Transverse colon (tissue), 4 donors: ENCODE results near the gene HOXC5. TPM values are rescaled to one million over a fixed set of nuclear protein-coding genes. Genes with fewer than 3 reads are reported as not detected.

ENCODE experiments used
- DNase-seq: peaks from one replicate; pipeline ENCODE4 v3.0.0-alpha.2; 2019
- H3K27ac ChIP-seq, 4 donors: fragments of 200-600 bp; sonication (generic); 2 replicates each; pipeline ENCODE4 v1.5.1; 2016 to 2018; ENCODE audit warnings: inconsistent platforms in 4 of 4
- H3K27me3 ChIP-seq: fragments of 200-600 bp; sonication (generic); 2 replicates; pipeline ENCODE4 v1.5.1; 2017; ENCODE audit warnings: inconsistent platforms
- H3K36me3 ChIP-seq, 4 donors: fragments of 200-600 bp; sonication (generic); 2 replicates each; pipeline ENCODE4 v1.5.1; 2017 to 2019; ENCODE audit warnings: inconsistent platforms in 4 of 4
- H3K4me1 ChIP-seq, 4 donors: fragments of 200-600 bp; sonication (generic); 2 replicates each; pipeline ENCODE4 v1.5.1; 2017 to 2020; ENCODE audit warnings: inconsistent platforms in 4 of 4
- H3K4me3 ChIP-seq, 4 donors: fragments of 200-600 bp; sonication (generic); 1 replicate in 1 of 4; 2 replicates in 3 of 4; pipeline versions ENCODE4 v1.5.1 to v1.6.1; 2017 to 2019; ENCODE audit warnings: inconsistent platforms in 4 of 4
- H3K9me3 ChIP-seq, 2 donors: fragments of 200-600 bp; sonication (generic); 2 replicates each; pipeline ENCODE4 v1.5.1; 2017 to 2019; ENCODE audit warnings: inconsistent platforms in 2 of 2
- EP300 ChIP-seq: sonication (generic); formaldehyde crosslinking; IDR thresholded peaks from one replicate; pipeline ENCODE4 v1.6.1; 2017; ENCODE audit warnings: antibody characterized with exemption, low read depth
- POLR2A ChIP-seq: fragments of 450-650 bp; IDR thresholded peaks from one replicate; pipeline ENCODE4 v1.6.1; 2016; ENCODE audit warnings: antibody characterized with exemption, mild to moderate bottlenecking, moderate library complexity
- POLR2AphosphoS5 ChIP-seq, 3 donors: sonication (generic); formaldehyde crosslinking; IDR thresholded peaks; one replicate each; pipeline ENCODE4 v1.6.1; 2016; ENCODE audit warnings: antibody characterized with exemption in 3 of 3
- WGBS, 2 donors: methylation state at CpG; one replicate each; pipeline ENCODE4 v1.1.5; 2018; ENCODE audit warnings: low coverage in 1 of 2; 5-methylcytosine and 5-hydroxymethylcytosine counted together
- in situ Hi-C, 4 donors: fragments of 200-750 bp; cut with MboI; loops; one replicate each; pipeline versions ENCODE4 v1.15.0 to v1.15.1; 2017; ENCODE audit warnings: low sequenced_read_pairs in 3 of 4, low pct_ligation_motif_present in 1 of 4, low pct_unique_long_range_greater_than_20kb in 1 of 4
- intact Hi-C: fragments of 100-400 bp; cut with DNase I; formaldehyde crosslinking; loops from one replicate; pipeline ENCODE4 v1.15.1; 2023; ENCODE audit warnings: low total_unique reads
- total RNA-seq, 4 donors: library from RNA; depleted of rRNA; stranded (reverse); fragments of >200 nt; gene quantifications; one replicate each; pipeline ENCODE4 v1.1.0, GENCODE V29; 2016
- TF ChIP-seq, protein P1 (sequence below), 5 experiments: fragments of 200-600 bp in 3 of 5; fragments of 450-650 bp in 2 of 5; sonication (generic) in 3 of 5; IDR thresholded peaks; 1 replicate in 2 of 5; 2 replicates in 3 of 5; pipeline ENCODE4 v1.5.1; 2016 to 2017; ENCODE audit warnings: antibody characterized with exemption in 5 of 5, inconsistent platforms in 3 of 5, mild to moderate bottlenecking in 2 of 5, moderate library complexity in 1 of 5

Gene HOXC5
- total RNA-seq, 4 donors from 2014 or later: 0.27 to 0.60 TPM; not detected in 2

- Histone ChIP-seq H3K9me3 (no peaks in the 10 kb centered on the region), H3K4me1 (peaks cover 16 to 29% (median 25%) of the 10 kb centered on the region in 4 donors), H3K27me3 (peaks cover 100% of the 10 kb centered on the region), H3K4me3 (no peak overlapping the region), H3K36me3 (no peaks in the 10 kb centered on the region), H3K27ac (no peak overlapping the region)
- DNase-seq: no peak
- in situ Hi-C loops: loop anchor here in 1 of 4 donors (25.0 kb wide), 1 partner anchor 204 kb away; no protein-coding TSS in a partner anchor
- TF ChIP-seq POLR2A: no peak
- no peak for TF ChIP-seq EP300
- TF ChIP-seq, protein P1, sequence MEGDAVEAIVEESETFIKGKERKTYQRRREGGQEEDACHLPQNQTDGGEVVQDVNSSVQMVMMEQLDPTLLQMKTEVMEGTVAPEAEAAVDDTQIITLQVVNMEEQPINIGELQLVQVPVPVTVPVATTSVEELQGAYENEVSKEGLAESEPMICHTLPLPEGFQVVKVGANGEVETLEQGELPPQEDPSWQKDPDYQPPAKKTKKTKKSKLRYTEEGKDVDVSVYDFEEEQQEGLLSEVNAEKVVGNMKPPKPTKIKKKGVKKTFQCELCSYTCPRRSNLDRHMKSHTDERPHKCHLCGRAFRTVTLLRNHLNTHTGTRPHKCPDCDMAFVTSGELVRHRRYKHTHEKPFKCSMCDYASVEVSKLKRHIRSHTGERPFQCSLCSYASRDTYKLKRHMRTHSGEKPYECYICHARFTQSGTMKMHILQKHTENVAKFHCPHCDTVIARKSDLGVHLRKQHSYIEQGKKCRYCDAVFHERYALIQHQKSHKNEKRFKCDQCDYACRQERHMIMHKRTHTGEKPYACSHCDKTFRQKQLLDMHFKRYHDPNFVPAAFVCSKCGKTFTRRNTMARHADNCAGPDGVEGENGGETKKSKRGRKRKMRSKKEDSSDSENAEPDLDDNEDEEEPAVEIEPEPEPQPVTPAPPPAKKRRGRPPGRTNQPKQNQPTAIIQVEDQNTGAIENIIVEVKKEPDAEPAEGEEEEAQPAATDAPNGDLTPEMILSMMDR (IDR thresholded peaks at IDR 0.05): no peak
- TF ChIP-seq POLR2AphosphoS5 (IDR thresholded peaks at IDR 0.05): no peak
- intact Hi-C loops: no loop called here
- WGBS, 2 donors: 12% methylated on average over 8 of the region's 8 CpGs; no CpG with 5 or more reads in 1 of the 2 donors
Observed at GRCh38 chr12:53991077-53991460, 41.8 kb upstream of the HOXC5 start.

DNA sequence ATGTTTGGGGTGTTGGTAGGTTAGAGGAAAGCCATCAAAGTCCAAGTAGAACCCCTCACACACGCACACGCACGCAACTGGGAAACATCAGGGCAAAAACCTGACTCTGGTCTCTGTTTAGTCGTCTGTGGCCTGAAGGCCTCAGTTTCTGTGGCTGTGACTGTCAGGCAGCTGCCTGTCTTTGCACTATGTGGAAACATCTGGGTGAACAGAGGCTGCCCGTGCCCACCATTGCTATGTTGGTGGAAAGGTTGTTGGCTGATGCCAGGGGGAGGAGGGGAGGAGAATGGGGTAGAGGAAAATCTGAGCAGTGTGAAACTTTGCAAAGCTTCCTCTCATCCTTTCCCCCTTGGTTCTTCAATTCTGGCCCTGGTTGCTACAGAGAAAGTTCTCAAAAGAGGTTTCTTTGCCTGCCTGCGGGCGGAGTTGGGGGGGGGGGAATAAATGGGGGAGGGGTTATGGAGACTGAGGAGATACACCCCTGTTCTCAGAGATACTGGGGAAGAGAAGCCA, 40.4 kb upstream of the HOXC5 start:
- Histone ChIP-seq H3K4me3 (no peak overlapping the region), H3K9me3 (no peaks in the 10 kb centered on the region), H3K36me3 (no peaks in the 10 kb centered on the region), H3K27ac (no peak overlapping the region), H3K4me1 (peaks cover 16 to 31% (median 23%) of the 10 kb centered on the region in 4 donors), H3K27me3 (peaks cover 100% of the 10 kb centered on the region)
- DNase-seq: no peak
- no peak for TF ChIP-seq POLR2A
- intact Hi-C loops (no loop called here), in situ Hi-C loops (loop anchor here in 1 of 4 donors (25.0 kb wide), 1 partner anchor 205 kb away; no protein-coding TSS in a partner anchor)
- WGBS, 2 donors: 59 to 70% methylated on average over 6 to 7 of the region's 7 CpGs

- intact Hi-C loops: no loop called here
- Histone ChIP-seq H3K4me3 (no peak overlapping the region), H3K36me3 (no peaks in the 10 kb centered on the region), H3K27ac (no peak overlapping the region), H3K9me3 (no peaks in the 10 kb centered on the region), H3K27me3 (peaks cover 100% of the 10 kb centered on the region), H3K4me1 (peaks cover 16 to 31% (median 23%) of the 10 kb centered on the region in 4 donors)
- WGBS, 2 donors: 60 to 62% methylated on average over 10 to 18 of the region's 18 CpGs
- in situ Hi-C loops: loop anchor here in 1 of 4 donors (25.0 kb wide), 1 partner anchor 206 kb away; no protein-coding TSS in a partner anchor
- no peak for TF ChIP-seq POLR2A
- no peak for TF ChIP-seq EP300
- no peak for TF ChIP-seq POLR2AphosphoS5 (IDR thresholded peaks at IDR 0.05)
- TF ChIP-seq, protein P1 (IDR thresholded peaks at IDR 0.05): no peak
- no peak for DNase-seq
Observed at GRCh38 chr12:53993162-53994008, 39.5 kb upstream of the HOXC5 start.

- Histone ChIP-seq H3K36me3 (no peaks in the 10 kb centered on the region), H3K27ac (no peak overlapping the region), H3K4me3 (no peak overlapping the region), H3K9me3 (no peaks in the 10 kb centered on the region), H3K4me1 (peaks cover 16 to 31% (median 23%) of the 10 kb centered on the region in 4 donors), H3K27me3 (peaks cover 100% of the 10 kb centered on the region)
- DNase-seq: no peak
- intact Hi-C loops (no loop called here), in situ Hi-C loops (loop anchor here in 1 of 4 donors (25.0 kb wide), 1 partner anchor 207 kb away; no protein-coding TSS in a partner anchor)
- 20 to 45% methylated on average over 4 to 19 of the region's 19 CpGs for WGBS, 2 donors
- TF ChIP-seq, protein P1 (IDR thresholded peaks at IDR 0.05): no peak
Observed at GRCh38 chr12:53994009-53994263, 38.9 kb upstream of the HOXC5 start.
